Body of pancreas (tissue), 4 donors: Measurements from ENCODE around the gene ITPR2.

Experiments
- POLR2A ChIP-seq, 3 donors: fragments of 450-650 bp; IDR thresholded peaks; one replicate each; pipeline ENCODE4 v1.6.1; 2016; ENCODE audit warnings: antibody characterized with exemption in 3 of 3, mild to moderate bottlenecking in 2 of 3
- TF ChIP-seq, protein P1 (sequence below), 7 experiments: fragments of 450-650 bp in 4 of 7; fragments of 200-600 bp in 3 of 7; sonication (generic) in 3 of 7; IDR thresholded peaks; one replicate each; pipeline ENCODE4 v1.5.1; 2016 to 2019; ENCODE audit warnings: antibody characterized with exemption in 7 of 7

DNA sequence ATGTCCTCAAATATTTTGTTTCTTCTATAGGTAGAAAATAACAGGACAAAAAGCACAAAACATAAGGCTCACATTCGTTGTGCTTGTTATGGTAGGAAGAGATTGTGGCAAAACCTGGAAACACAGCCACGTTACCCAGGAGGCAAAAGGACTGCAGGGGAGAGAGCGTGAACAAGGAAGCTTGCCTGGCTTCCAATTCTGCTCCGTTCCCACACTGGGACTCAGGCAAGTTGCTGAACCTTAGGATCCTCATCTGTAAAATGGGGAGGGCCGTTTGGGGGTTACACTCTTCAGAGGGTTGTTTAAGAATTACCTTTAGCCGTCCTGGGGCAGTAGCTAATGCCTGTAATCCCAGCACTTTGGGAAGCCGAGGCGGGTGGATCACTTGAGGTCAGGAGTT, 432.4 kb downstream of the ITPR2 start:
- TF ChIP-seq, protein P1, sequence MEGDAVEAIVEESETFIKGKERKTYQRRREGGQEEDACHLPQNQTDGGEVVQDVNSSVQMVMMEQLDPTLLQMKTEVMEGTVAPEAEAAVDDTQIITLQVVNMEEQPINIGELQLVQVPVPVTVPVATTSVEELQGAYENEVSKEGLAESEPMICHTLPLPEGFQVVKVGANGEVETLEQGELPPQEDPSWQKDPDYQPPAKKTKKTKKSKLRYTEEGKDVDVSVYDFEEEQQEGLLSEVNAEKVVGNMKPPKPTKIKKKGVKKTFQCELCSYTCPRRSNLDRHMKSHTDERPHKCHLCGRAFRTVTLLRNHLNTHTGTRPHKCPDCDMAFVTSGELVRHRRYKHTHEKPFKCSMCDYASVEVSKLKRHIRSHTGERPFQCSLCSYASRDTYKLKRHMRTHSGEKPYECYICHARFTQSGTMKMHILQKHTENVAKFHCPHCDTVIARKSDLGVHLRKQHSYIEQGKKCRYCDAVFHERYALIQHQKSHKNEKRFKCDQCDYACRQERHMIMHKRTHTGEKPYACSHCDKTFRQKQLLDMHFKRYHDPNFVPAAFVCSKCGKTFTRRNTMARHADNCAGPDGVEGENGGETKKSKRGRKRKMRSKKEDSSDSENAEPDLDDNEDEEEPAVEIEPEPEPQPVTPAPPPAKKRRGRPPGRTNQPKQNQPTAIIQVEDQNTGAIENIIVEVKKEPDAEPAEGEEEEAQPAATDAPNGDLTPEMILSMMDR (IDR thresholded peaks at IDR 0.05): no peak
- no peak for TF ChIP-seq POLR2A (IDR thresholded peaks at IDR 0.05)
